Measurements from ENCODE around the gene BCDIN3D.

GRCh38 chr12:49842519-49843352, at the start of gene BCDIN3D:
- TF ChIP-seq, protein P1, sequence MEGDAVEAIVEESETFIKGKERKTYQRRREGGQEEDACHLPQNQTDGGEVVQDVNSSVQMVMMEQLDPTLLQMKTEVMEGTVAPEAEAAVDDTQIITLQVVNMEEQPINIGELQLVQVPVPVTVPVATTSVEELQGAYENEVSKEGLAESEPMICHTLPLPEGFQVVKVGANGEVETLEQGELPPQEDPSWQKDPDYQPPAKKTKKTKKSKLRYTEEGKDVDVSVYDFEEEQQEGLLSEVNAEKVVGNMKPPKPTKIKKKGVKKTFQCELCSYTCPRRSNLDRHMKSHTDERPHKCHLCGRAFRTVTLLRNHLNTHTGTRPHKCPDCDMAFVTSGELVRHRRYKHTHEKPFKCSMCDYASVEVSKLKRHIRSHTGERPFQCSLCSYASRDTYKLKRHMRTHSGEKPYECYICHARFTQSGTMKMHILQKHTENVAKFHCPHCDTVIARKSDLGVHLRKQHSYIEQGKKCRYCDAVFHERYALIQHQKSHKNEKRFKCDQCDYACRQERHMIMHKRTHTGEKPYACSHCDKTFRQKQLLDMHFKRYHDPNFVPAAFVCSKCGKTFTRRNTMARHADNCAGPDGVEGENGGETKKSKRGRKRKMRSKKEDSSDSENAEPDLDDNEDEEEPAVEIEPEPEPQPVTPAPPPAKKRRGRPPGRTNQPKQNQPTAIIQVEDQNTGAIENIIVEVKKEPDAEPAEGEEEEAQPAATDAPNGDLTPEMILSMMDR (IDR thresholded peaks at IDR 0.05), result no peak
- no peak for TF ChIP-seq POLR2A (IDR thresholded peaks at IDR 0.05)
